Measurements from ENCODE around the gene TMEM9.

Gene TMEM9

DNA sequence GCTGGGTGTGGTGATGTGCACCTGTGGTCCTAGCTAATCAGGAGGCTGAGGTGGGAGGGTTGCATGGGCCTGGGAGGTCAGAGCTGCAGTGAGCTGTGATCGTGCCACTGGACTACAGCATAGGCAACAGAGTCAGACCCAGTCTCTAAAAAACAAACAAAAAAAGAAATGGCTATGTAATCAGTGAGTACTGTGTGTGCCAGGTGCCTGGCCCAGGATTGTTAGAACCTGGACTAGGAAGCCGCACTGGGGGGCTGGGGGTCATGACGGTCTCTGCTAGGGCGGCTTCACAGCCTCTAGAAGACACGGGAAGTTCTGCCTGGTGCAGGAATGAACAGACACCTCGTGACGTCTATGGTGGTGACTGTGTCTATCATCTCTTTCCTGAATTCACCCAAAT lies 8.5 kb downstream of the TMEM9 start:
- no peak for DNase-seq (ENCODE audit: low read depth in 2 of 2)

DNA sequence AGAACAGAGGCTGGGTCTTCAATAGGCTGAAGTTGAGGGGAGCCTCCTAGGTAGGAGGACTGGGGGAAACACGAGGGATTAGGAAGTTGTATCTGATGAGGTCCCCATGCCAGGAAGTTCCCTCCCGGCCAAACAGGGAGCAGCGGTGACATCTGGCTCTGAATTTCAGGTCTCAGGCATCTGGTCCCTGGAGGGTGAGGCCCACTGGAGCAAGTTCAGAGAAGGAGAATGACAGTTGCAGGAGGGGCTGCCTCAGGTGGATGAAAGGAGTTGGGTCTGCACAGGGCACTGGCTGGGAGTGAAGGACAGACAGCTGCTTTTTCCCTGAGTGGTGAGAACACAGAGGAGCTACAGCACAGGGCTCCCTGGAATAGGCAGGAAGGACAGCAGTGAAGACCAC lies 9.1 kb downstream of the TMEM9 start:
- no peak for DNase-seq (ENCODE audit: low read depth in 2 of 2)

DNA sequence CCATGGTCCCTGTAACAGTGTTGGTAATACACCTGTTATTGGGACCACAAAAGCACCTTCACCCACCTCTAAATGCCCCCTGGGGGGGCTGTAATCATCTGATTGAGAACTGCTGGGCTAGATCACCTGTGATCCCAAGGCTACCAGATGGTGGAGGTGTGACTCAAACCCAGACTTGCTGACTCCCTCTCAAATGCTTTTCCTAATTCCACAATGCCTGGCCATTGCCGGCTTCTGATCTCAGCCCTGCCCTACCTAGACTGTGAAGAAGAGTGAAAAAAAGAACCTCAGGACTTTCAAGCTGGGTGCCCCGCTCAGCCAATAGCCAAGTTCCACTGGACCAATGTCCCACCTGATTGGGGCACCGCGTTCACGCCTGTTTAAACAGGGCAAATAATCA lies 9.6 kb downstream of the TMEM9 start:
- no peak for DNase-seq (ENCODE audit: low read depth in 2 of 2)

DNA sequence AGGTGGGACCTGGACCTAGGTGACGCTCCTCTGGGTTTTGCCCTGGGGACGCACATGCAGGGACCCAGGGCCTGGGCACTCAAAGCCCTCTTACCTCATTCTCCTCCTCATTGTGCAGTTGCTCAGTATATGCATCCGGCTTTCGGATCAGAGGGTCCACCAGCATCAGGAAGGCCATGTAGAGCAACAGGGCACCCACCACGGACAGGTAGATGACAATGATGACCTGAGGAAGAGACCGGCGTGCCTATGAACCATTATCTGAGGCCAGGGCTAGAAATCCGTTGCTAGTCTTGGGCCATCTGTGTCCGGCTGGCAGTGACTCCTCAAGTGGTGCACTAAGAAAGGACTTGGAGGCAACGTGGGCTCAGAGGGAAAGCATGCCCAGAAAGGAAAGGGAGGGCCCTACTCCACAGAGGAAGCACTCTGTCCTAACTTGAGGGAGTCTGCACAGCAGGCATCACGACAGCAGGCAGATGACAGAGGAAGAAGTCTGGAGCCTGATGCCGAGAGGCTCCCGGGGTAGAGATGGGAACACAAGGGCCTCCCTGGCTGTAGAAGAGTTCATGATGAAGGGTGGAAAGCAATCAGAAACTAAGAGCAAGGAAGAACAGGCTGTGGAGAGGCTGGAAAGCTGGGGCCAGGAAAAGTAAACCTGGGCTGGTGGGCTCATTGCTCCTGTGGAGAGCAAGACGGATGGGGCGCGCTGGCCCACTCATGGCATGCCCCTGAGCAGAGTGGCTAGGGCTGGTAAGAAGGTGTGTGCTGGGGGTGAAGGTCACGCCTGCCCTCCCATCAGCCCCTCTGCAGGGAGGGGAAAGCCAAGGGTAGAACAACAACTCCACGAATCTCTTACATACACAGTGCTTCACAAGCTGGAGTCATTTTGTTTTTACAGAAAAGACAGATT lies 10.3 kb downstream of the TMEM9 start:
- DNase-seq (ENCODE audit: low read depth in 2 of 2): no peak

DNA sequence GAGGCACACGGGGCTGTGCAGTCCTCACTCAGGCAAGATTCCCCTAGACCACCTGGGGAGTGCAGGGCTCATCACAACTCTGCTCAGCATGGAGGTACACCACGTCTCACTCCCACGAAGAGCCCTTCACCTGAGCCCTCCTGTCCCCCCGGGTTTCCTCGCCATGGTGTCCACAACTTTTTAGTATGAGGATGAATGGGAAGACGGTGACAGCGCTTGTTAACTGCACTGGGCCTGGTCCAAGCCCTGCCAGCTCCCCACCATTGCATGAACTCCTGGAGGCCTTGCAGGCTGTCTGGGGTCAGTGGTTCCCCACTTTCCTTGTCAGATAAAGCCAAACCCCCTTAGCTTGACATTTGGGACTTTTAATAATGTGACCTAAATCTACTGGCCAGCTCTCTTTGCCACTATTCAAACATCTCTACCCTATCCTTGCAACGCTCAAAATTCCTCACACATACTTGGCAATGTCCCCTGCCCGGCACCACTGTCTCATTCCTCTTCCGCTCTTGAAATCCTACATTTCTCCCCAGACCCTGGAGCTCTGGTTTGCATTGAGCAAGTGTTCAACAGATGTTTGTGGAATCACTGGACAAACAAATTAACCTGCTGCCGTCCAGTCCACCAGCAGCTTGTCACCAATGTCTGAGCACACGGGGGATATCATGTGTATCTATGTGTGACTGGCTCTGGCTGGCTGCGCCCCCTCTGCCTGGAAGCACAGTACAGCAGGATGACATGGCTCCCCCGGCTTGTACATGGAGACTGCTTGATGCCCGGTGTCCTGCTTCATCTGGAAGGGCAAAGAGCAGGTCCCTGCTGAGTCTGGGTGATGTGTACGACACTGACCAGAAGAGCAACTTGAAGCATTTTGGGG lies 11.2 kb downstream of the TMEM9 start:
- DNase-seq (ENCODE audit: low read depth in 2 of 2): no peak

DNA sequence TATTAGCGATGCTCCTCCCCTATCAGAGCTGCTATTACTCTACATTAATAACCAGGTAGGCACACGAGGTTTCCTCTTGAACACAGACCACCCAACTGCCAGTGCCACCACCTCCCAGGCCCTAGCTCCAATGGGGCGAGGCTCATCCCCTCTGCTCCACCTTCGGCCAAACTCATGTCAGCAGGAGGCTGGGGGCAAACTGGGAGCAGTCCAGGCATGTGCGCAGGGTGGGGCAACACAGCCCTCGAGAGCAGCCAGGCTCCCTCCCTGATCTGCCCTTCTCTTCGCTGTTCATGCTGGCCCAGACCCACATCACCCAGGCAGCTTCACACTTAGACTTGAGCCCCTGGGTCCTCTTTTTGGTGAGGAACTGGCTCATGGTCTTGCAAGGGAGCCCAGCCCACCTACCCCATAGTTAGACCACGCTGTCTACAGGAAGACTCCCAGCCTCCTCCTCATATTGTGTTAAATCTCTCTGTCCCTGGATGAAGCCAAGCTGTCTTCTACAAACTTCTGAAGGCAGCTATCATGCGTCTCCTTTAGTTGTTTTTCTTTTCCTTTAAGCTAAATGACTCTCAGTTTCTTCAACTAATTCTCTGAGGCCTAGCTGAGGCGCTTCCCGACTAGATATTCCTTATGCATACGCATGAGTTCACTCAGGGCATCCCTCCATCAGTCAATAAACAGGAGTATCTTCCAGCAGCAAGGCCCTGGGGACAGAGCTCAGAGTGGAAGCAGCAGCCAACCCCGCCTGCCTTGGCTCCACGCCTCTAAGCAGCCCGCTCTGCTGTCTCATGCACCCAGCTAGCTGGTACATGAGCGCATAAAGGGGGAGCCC lies 12.0 kb downstream of the TMEM9 start:
- DNase-seq (ENCODE audit: low read depth in 2 of 2): no peak

DNA sequence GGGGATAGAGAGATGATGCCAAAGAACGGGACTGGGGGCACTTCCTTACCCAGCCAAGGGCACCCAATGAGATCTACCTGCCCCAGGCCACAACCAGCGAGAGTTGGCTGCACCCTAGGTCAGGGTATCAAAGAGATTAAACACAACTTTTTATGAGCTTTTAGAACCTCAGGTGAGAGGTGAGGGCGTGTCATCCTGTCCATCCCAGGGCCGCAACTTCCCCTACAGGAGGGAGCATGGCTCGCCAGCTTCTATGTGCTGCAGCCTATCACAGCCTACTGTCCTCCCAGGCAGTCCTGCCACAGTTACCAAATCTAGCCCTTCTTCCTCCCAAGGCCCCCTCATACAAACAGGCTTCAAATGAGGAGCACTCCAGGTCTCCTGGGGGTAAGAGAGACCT lies 12.9 kb downstream of the TMEM9 start:
- DNase-seq (ENCODE audit: low read depth in 2 of 2): no peak

DNA sequence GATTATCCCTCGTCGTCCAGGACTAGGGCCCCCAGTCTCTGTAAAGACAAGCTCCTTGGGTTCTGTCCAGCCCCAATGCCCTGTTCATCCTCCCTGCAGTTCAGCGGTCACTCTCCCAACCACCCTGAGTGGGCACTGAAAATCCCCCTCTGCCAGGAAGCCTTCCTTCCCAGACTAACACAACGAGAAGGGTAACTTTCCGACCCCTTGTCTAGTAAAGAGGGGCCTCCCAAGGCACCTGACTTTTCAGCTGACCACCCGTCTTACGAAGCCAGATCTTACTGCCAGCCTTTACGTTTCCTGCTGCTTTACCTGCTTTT lies 13.4 kb downstream of the TMEM9 start:
- DNase-seq (ENCODE audit: low read depth in 2 of 2): no peak

DNA sequence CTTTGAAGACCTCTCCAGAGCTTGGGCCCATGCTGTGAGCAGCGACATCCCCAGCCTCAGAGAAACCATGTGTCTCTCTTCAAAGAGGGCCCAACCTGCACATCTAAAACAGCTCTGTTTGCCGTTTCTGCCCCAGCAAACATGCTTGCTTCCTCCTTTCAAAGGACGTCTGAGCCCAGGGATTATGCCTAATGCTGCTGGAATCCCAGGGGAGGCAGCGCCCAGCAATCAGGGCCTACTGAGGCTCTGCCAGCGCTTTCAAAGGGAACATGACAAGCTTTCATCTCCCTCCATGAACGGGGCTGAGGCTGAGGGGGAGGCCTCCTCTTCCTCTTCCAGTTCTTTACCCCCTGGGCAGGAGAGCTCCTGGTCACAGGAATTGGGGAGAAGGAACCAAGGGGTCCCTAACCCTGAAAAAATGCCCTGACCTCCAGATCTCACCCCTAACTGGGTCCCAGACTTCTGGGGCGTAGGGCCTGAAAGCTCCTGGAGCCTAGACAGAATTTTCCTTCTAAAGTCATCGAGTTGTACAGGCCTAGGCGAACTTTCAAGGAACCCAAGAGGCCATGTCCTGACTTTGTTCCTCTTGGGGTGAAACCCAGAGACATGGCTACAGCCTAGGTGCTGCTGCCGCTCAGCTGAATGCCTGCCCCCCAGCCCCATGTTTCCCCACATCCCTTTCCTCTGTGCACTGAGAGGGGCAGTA lies 13.9 kb downstream of the TMEM9 start:
- no peak for DNase-seq (ENCODE audit: low read depth in 2 of 2)

DNA sequence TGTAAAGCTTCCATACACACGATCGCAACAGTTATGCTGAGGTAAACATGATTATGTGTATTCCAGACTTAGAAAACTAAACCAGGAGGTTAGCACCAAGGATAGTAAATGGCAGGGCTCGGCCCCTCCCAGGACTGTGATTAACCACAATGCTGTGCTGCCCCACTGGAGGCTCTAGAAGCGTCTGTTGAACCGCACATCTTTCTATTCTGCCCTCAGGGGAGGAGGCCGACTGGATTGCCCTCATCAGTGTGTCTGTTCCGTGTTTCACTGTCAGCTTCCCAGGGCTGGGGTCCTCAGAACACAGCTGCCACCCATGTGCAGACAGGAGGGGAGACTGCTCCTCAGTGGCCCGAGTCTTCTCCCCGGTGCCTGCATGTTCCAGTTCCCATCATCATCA lies 14.5 kb downstream of the TMEM9 start:
- DNase-seq (ENCODE audit: low read depth in 2 of 2): no peak

DNA sequence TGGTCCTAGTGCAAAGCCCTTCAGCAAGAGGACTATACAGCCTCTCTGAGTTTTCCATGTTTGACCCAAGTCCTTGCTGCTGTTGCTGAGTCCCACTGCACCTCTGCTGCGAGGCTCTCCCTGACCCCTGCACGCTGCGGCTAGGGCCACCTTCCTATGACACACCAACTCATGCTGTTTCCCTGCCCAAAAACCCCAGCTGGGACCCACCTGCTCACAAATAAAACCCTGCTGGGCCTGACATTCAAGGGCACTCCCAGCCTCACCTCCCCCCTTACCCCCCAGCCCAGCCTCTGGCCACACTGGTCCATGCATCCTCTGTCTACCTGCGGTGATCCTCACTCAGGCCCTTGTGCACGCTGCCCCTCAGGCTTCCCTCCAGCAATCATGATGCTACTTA lies 15.0 kb downstream of the TMEM9 start:
- DNase-seq (ENCODE audit: low read depth in 2 of 2): no peak

DNA sequence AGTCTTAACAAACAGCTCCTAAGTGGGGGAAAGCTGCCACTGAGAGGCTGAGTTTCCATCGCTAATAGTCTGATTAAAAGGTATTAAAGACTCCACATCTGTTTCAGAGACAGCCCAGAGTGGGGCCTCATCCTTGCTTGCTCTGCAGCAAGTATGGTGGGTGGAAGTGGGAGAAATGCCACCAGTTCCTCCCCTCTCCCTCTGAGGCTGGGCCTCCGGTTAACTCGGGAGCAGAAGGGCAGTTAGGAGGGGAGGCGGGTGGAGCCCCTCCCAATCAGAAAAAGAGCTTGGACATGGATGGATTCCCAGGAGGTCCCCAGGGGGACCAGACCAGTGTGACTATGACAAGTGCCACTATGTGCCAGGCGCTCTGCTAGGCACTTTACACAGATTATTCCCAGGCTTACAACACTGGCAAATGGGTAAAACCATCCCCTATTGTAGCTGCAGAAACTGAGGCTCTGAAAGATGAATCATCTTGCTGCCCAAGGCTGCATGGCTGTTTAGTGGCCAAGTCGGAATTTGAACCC lies 15.9 kb downstream of the TMEM9 start:
- no peak for DNase-seq (ENCODE audit: low read depth in 2 of 2)

DNA sequence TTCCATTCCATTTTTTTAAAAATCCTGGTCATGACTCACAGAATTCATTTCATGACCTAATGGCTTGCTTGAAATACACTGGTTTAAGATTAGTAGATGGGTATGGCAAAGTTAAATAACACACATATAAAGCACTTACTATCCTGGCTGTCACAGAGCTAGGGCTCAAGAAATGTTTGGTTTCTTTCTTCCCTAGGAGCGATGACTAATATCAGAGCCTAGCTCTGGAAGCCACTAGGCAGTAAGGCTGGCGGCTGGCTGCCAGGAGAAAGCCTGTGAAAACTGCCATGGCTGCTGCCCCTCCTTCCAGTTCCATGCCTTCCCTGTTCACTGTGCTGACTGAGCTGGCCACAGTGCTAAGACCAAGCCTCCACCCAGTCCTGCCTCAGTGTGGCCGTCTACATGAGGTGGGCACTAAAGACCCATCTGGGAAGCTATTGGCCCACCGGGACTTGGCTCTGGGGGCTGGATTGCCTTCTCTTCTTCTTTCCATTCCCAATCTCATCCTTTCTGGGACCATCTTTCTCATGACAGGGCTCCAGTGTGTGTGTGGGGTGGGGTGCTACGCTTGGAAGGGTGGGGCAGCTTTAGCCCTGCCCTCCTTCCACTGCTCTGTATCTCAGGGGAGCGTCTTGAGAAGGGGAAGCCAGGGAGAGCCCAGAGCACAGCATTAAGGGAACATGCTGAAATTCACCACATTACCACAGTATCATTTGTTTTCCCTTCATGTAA lies 16.5 kb downstream of the TMEM9 start:
- no peak for DNase-seq (ENCODE audit: low read depth in 2 of 2)

DNA sequence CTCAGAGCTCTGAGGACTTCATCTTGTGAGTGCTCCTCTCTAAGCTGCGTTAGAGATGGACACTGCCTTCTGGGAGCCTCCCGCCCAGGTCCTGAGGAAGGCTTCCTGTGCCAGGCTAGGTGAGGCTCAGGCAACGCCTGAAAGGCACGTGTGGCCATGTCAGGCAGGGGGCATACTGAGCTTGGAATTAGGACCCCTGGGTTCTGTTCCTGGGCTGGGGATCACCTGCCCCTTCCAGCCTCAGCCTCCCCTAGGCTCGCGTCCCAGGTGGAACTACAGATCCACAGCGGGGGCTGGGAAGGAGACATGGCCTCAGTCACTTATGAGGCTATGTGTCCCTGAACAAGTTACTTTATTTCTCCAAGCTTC lies 17.3 kb downstream of the TMEM9 start:
- DNase-seq (ENCODE audit: low read depth in 2 of 2): no peak

DNA sequence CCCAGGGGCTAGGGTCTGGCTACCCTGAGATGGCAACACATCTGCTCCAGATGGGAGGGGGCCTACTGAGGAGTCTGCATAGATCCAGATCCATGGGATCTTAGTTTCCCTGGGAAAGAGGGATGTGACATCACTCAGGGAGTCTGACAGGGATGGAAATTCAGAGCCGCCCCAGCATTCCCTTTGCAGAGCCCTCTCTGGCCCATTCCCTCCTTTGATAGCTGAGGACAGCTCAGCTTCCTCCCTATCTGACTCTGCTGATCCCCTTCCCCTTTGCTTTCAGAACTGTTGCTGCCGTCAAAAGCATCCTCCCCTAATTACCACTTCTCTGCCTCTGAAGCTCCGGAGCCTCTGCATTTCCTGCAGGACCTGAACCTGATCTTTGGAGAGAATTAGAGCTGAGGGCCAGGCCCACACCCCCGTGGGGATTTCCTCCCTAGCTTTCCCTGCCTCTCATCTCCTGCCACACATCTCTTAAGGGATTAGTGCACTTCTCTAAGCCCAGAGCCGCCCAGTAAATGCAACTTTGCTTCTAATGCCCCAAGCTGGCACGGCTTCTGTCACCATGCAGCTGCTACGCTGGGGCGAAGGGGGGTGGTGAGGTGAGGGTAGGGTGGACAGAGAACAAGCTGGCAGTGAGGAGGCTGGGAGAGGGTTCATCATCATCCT lies 17.8 kb downstream of the TMEM9 start:
- DNase-seq (ENCODE audit: low read depth in 2 of 2): no peak

DNA sequence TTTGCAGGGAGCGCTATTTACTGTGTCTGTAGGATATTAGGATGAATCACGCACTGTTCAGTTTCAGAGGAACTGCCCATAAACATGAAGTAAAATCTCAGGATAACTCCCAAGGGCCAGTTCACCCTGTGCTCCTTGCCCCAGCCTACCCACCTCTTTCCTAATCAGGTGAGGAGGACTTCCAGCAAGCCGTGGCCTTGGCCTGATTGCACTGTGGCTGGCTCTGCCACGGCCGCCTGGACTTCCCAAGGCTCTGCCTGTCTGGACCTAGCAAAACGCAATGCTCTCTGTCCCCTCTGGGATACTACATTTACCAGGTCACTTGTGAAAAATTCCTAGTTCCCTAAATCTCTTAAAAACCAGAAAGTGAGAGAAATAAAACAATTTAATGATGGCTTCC lies 19.9 kb downstream of the TMEM9 start:
- DNase-seq (ENCODE audit: low read depth in 2 of 2): no peak

DNA sequence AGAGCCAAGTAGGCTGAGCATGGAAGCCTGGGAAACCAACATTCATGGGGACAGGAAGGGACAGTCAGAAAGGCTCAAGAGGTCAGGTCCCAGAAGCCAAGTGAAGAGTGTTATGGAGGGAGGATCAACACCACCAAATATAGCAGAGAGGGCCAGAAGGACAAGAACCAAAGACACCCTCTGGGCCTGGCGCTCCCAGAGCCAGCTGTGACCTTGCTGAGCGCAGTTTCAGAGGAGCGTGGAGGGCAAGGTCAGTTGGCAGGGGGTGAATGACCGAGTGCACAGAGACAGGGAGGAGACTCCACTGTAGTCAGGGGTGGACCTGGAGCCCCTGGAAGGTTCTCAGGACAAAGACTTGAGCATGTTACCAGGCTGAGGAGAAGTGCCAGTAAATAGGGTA lies 22.9 kb downstream of the TMEM9 start:
- DNase-seq (ENCODE audit: low read depth in 2 of 2): no peak

DNA sequence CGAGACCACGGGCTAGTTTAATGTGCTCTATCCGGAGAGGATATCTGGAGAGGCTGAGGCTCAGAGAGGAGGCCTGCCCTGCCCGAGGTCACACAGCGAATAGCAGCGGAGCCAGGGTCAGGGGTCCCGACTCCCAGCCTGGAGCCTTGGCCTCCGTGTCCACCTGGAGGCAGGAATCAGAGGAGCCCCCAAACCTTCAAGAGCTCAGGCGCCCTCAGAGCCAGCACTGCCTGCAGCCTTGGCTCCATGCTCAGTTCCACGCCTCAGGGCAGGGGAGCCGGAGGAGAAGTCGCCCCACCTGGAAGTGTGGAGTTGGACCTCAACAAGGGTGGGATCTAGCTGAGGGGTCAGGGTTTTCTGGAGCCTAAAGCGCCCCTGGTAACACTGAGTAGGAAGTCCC lies 25.3 kb downstream of the TMEM9 start:
- no peak for DNase-seq (ENCODE audit: low read depth in 2 of 2)

DNA sequence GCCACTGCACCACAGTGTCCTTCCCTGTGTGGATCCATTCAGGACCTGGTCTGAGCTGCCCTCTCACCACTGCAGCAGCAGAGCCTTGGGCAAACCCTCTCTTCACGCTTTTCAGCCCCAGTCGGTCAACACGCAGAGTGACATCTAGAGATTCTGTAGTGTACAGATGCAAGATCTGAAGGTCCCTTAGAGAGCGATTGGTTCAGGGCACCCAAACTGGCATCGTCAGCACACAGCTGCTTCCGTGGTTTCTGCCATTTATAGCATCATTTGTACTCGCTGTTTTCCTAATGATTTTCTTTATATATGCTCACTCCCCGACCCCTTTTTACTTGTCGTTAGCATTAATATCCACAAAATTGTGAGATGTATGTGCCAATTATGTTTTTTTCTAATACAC lies 25.8 kb downstream of the TMEM9 start:
- DNase-seq (ENCODE audit: low read depth in 2 of 2): no peak

DNA sequence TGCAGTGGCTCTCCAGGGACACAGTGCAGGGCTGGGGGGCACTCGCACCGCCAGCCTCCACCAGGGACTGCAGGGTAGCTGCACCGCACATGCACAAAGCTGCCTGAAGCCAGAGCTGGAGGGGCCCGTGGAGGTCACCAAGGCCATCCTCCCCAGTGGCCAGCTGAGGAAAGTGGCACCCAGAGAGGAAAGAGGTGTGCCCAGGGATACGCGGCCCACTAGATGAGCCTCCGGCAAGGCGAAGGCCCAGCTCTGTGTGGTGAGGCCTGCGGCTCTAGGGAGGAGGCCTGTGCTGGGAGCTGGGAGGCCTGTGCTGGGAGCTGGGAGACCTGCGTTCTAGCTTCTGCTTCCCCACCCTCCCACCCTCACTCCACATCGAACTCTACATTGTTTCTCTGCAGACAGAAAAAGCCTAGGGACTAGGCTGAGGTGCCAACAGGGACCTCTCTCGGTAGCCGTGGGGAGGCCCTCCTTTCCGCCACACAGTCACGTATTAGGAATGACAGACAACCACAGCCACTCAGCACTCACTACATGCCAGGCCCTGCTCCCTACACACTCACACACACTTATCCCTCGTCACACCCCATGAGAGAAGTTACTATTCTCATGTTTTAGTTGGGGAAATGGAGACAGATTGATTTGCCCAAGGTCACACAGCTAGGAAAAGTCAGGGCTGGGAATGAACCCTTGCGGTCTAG lies 26.4 kb downstream of the TMEM9 start:
- DNase-seq (ENCODE audit: low read depth in 2 of 2): no peak

Measured in stimulated activated CD4-positive, alpha-beta T cell treated with anti-CD3 and anti-CD28 coated beads, Interleukin-1b, Interleukin-23, amount 100 ng/mL, for 4 hours (primary cell).